Mesenteric fat pad (tissue), 1 donor: ENCODE data around the gene RARS2. TPM values are rescaled to one million over a fixed set of nuclear protein-coding genes. Genes with fewer than 3 reads are reported as not detected.
"Not testable (repeated sequence)": the region's sequence is repeated elsewhere in the genome, so short reads cannot be mapped to it uniquely, and the experiment has no call there.

Experiments
- DNase-seq: peaks from one replicate; pipeline ENCODE4 v3.0.0-alpha.2; 2020; ENCODE audit warnings: low spot score
- long read RNA-seq: library from polyadenylated mRNA; unstranded; transcript quantifications from one replicate; pipeline ENCODE4 v2.0.0, GENCODE V29; 2020
- total RNA-seq: library from RNA; stranded (reverse); fragmentation: NEBNext Ultra II Directional; extraction: Animal tissue kit (Norgen Biotek cat#: 25700); gene quantifications from one replicate; pipeline ENCODE4 v1.2.1, GENCODE V29; 2021
- donor health status: DM: yes; HTN: yes; CAD: no.

Gene RARS2, protein sequence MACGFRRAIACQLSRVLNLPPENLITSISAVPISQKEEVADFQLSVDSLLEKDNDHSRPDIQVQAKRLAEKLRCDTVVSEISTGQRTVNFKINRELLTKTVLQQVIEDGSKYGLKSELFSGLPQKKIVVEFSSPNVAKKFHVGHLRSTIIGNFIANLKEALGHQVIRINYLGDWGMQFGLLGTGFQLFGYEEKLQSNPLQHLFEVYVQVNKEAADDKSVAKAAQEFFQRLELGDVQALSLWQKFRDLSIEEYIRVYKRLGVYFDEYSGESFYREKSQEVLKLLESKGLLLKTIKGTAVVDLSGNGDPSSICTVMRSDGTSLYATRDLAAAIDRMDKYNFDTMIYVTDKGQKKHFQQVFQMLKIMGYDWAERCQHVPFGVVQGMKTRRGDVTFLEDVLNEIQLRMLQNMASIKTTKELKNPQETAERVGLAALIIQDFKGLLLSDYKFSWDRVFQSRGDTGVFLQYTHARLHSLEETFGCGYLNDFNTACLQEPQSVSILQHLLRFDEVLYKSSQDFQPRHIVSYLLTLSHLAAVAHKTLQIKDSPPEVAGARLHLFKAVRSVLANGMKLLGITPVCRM
- 38.5 TPM for total RNA-seq
- long read RNA-seq, transcript RARS2-201 (20 exons, 1,818 nt), result major isoform, 92 of 249 reads
- long read RNA-seq, partial matches to known transcripts, result 12 of 249 reads
- long read RNA-seq, other reads (novel, unspliced or antisense), result 145 of 249 reads

DNA sequence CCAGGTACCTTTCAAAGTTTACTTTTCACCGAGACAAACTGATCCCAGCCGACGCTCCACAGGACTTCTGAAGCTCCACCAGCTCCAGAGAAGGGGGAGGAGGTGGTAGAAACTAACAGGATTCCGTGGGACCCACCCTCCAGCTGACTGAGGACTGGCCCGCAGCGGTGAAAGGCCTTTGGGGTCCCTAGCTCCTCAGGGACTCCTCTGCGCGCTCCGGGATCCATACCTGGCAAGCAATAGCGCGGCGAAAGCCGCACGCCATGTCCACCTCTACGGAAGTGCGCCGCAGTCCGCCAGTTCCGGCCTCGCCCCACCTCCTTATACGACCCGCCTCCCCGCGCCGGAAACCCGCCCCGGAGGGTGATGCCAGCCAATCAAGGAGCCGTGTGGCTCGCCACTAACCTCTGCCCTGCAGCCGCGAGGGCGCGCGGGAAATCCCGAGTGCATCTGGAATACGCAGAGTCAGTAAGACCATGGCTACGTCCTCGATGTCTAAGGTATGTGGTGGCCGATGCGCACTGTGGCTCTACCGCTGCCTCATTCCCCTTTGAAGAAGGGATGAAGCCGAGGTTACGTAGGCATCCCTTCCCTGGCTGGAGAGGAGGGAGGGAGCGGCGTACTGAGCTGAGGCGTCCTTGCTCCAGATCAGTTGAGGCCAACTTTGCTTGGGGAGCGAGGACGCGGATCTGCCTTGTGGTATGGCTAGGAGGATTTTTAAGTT is at the start of gene RARS2, which contains the start of gene ORC3:
TSS of gene RARS2 (minus strand) at position 295 of the 724 bp plus-strand sequence. CDS start at position 265, 30 bp downstream.
TSS of gene ORC3 (plus strand) at position 443 of the 724 bp plus-strand sequence. CDS start at position 477, 34 bp downstream.
- peak; percentile 99 for DNase-seq

DNA sequence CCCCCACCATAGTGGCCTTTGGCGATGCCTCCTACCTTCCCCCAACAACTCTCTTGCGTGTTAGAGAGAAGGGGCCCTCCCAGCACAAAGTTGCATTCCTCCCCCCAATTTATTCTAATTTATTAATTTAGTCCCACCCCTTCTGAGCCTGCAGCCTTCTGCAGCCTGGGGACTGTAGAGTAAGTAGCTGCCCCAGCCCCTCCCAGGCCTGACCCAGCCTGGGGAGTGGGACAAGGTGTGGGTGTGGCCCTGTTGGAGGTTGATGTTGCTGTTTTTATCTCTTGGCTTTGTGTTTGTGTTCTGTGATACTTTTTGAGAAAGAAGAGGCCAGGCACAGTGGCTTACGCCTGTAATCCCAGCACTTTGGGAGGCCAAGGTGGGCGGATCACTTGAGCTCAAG is 49.6 kb upstream of the RARS2 start:
- DNase-seq, result no peak

DNA sequence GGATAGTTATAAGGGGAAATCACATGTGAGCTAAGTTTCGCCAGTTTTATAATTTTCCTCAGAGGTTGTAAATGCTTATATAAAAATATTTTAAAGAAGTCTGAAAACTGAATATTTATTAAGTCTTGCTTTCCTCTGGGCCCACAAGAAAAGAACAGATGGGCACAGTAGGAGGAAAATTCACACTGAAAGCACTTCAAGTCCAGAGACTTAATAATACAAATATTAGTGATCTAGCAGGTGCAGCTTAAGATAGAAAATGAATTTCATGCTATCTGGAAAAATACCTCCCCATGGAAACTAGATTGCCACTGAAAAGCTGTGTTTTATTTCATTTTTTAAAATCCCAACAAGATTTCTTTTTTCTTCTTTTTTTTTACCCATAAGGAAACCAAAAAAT is 47.3 kb upstream of the RARS2 start:
- DNase-seq, result no peak

DNA sequence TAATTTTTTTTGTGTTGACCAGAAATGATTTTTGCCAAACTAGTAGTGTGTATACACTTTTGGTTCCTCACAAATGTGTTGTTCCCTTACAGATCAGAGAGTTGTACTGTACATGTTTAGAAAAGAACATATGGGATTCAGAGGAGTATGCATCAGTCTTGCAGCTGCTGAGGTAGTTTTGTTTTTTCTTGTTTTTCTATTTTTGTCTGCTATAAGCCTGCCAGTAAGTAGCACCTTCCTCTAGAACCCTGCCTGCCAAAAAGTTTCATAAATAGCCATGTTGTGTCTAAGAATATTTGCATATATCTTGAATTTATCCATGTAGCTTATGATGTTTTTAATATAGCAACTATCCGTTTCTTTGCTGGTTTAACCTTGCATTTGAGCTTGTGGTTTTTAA is 46.5 kb upstream of the RARS2 start:
- no peak for DNase-seq

DNA sequence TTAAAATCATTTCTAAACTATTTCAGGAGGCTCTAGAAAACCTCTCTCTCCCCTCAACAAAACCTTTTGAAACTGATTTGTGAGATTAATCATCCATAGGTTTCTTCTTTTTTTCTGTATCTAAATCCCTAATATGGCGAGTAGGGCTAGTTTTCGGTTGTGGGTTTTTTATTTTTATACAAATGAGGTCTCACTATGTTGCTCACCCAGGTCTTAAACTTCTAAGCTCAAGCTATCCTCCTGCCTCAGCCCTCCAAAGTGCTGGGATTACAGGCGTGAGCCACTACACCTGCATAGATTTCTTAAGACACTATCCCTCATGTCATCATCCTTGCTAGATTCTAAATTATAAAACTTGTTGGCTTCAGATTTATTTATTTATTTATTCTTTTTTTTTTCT is 44.1 kb upstream of the RARS2 start:
- no peak for DNase-seq

DNA sequence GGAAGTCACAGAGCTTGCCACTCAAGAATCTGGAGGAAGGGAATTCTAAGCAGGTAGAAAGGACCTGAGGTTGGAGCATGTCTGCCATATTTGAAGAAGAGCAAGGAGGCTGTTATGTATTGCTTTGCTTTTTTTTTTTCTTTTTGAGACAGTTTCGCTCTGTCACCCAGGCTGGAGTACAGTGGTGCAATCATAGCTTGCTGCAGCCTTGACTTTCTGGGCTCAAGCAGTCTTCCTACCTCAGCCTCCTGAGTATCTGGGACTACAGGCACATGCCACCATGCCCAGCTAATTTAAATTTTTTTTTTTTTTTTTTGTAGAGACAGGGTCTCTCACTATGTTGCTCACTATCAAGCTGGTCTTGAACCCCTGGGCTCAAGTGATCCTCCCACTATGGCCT is 41.0 kb upstream of the RARS2 start:
- DNase-seq, result no peak

DNA sequence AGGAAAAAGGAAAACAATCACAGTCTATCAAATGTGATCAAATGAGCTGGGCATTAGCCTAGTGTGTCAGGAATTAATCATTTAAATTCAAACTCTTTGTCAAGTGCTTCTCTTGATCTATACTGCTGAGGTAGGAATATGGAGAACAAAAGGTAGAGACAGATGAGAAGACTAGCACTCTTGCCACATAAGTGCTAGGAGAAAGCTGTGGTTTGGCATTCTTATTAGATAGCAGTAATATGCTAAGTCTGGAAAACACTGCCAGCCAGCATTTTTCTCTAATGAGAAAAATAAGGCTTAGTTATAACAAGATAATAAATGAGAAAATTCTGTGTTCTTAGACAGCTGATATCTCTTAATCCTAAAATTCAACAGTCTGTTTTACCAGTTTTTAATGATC is 39.1 kb upstream of the RARS2 start:
- no peak for DNase-seq

DNA sequence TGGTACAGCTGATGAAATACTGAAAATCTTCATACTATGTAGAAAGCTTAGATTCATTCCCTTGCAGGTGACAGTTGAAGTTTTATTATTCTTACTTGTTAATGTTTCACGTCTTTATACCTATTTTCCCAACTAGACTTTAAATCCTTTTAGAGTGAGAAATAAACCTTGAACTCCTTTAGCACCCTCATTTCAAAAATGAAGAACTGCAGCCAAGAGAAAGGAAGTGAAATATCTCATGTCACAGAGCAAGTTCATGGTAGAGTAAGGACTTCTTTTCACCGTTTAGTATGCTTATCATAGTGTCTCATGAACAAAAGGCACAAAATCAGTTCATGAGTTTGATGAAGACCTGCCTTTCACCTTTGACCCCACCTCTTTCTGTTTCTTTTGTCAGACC is 38.6 kb upstream of the RARS2 start:
- no peak for DNase-seq

DNA sequence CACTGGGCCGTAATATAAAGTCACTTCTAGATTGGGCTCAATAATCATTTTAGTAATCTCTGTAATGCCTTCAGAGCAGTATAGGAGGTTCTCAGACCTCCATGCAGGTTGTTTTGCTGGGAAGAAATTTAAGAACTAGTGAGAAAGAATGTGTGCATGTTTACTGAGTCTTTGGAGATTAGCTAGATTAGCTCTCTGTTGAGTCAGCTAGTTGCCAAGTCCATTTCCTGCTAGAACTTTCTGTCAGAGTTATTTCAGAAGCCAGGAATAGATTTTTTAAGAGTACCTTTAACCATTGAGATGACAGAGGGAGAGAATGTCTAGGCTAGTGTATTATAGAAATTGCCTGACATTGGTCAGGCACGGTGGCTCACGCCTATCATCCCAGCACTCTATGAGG is 33.5 kb upstream of the RARS2 start:
- no peak for DNase-seq

DNA sequence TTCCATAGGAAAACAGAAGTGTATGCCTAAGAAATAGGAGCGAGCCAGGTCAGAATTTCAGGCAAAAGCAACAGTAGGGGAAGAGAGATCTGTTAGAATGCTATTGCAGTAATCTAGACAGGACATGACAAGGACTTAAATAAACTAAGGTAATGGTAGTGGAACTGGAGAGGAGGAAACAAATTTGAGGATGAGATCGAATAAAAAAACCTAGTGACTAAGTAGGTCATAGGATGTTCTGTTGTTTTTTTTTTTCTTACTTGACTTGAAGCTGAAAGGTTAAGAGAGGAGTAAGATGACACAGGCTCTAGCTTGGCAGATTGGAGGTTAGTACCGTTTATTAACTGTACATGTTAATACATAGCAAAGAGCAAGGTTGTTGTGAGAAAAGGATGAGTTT is 28.7 kb upstream of the RARS2 start:
- DNase-seq, result no peak

DNA sequence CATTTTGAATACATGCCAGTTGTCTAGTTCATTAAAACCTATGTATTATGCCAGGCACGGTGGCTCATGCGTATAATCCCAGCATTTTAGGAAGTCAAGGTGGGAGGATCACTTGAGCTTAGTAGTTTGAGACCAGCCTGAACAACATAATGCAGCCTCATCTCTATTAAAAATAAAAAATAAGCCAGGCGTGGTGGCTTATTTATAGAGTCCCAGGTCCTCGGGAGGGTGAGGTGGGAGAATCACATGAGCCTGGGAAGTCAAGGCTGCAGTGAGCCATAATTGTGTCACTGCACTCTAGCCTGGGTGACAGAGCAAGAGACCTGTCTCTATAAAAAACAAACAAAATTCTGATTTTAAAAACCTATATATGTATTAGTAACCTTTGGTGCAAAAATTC is 27.6 kb upstream of the RARS2 start:
- DNase-seq, result no peak

DNA sequence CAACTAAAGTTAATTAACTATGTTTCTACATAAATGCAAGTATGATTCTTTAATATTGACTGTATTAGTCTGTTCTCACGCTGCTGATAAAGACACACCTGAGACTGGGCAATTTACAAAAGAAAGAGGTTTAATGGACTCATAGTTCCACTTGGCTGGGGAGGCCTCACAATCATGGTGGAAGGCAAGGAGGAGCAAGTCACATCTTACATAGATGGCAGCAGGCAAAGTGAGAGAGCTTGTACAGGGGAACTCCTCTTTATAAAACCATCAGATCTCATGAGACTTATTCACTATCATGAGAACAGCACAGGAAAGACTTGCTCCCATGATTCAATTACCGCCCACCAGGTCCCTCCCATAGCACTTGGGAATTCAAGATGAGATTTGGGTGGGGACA is 23.2 kb upstream of the RARS2 start:
- not testable (repeated sequence) for DNase-seq

DNA sequence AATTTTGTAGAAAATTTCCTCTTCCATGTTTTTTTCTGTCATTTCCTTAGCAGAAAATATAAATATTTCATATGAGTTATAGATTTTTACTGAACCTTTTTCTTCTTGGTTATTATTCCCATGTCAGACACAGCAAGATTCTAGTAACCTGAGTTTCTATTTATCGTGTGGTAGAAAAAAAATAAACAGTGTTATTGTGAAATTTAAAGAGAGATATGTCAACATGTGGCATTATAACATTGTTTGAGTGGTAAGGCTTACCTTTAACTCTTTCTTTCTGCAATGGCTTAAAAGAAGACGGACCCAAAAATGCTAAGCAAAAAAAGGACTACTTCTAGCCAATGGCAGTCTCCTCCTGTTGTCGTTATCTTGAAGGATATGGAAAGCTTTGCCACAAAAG is 19.0 kb upstream of the RARS2 start:
- no peak for DNase-seq

DNA sequence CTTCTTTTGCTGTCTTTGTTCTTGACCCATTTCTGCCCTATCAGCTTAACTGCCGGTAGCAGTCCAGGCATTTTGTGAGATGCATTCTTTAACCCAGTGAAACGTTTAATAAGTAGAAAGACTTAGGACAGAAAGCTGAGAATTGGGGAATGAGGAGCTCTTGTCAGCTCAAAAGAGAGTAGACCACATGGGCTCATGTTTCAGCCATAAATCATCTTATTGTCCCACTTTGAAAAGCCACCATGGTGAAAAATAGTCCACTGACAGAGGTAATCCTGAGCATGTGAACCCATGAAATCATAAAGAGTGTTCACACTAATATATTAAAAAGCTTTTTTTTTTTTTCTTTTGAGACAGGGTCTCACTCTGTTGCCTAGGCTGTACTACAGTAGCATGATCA is 16.4 kb upstream of the RARS2 start:
- no peak for DNase-seq

DNA sequence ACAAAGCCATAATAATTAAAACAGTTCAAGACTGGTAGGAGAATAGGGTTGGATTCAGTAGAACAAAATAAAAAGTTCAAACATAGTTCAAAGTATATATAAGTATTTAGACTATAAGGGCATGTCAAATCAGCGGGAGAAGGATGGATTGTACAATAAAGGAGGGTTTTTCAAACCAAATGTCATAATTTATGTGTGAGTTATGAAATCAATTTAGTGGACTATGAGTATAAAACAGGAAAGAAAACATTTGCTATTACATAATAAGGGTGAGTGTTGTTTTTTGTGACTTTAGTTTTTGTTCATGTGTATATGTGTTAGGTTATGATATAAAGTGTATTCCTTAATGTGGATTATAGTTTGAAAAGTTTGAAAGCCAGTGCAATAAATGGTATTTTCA is 10.8 kb upstream of the RARS2 start:
- no peak for DNase-seq

DNA sequence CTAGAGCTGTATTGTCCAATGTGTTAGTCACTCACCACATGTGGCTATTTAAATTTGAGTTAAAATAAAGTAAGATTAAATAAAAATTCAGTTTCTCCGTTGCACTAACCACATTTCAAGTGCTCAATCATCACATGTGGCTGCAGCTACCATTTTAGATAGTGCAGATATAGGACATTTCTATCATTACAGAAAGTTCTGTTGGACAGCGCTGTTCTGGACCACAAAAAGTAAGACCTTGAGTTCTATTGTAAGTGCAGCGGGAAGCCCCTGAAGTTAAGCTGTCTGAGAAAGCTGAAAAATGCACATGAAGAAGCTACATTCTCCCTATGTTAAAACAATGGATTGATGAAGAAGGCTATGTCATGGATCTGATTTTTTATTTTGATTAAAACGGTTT is 1.2 kb upstream of the RARS2 start:
- DNase-seq, result no peak

DNA sequence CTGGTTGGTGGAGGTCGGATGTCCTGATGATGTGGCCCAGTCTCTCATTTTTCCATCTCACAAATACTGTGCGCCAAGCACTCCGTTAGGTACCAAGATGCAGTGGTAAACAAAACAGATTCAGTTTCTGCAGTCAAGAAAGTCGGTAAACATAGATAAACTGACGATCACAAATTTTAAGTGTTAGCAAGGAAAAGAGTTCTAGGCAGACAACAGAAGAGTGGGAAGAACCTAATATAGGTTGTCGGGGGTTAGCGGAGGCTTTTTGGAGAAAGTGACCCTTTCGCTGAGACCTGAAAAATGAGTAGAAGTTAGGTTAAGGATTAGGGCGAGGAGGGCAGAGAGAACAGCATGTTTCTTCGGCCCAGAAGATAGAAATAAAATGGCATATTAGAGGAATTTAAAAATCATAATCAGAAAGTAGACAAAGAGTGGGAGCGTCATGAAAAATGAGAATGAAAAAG is 662 bp upstream of the RARS2 start:
- no peak for DNase-seq

DNA sequence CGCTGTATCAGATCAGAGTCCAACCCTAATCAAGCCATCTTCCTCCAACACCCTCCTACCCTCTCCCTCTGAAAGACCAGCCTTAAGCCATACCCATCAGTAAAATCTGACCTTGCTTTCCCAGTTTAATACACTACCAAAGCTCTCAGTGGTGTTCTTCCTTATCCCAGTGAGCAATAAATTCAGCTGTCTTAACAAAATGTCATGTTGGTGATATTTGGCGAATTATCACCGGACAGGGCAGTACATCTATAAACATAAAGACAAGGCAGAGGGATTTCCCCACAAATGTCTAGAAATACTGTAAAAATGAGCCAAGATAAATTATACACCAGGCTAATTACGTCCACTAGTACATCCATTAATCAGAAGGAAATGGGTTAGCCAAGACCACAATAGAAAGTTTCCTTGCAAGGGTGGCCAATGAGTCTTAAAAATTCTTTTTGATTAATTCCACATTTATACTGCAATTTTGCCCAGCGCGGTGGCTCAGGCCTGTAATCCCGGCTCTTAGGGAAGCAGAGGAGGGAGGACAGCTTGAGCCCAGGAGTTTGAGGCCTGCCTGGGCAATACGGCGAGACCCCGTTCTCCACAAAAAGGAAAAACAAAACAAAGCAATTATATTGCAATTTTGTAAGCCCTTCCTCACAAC is 905 bp downstream of the RARS2 start:
- no peak for DNase-seq

DNA sequence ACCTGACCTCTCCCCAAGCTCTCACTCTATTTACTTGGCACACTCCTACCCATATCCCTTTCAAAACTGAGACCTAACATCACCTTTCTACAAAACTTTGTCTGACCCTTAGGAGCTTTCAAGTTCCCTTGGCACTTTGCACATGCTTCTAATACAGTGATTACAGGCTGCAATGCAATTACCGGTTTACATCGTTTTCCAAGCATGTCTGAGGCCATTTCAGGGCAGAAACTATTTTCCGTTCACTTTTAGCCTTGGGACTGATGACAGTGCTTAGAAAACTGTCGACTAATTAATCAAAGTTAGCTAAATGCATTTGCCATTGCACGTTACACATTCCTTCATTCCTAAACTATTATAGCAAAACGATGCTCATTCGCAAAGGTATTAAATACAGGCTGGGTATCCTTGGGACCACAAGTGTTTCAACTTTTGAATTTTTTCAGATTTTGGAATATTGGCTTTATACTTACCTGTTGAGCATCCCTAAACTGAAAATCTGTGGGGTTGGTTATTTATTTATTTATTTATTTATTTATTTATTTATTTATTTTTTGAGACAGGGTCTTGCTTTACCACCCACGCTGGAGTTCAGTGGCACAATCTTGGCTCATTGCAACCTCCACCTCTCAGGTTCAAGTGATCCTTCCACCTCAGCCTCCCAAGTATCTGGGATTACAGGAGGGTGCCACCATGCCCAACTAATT is 3.3 kb downstream of the RARS2 start:
- no peak for DNase-seq

DNA sequence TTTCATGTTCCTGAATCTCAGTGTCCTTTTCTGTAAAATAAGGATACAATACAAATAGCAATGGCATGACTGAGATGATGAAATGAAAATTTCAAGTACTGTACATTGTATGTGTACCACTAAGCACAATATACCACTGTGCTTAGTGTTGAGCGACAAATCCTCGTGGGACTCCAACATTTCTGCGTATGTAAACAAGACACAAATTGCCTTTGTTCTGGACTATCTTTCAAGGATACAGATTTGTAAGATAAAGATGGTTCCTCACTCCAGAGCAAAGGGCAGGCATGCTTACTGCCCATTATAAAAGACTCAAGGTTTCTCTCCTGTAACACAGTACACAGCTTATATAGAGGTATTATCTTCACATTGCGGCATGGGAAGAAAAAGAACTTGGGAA is 6.0 kb downstream of the RARS2 start:
- no peak for DNase-seq

DNA sequence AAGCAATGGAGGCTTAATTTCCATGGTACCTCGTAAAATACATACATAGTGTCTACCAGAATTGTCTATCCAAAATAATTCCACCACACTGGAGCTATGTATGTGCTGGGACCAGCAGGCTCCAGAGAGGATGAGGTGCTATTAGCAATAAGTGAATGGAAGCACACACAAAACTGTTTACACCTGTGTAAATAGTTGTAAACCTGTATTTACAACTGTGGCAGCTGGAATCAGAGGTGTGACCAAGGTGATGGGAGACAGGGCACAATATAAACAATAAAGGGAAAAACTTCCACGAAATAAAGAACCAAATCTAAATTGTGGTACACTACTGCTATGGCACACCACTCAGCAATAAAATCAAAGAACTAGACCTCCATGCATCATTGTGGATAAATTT is 14.4 kb downstream of the RARS2 start:
- DNase-seq, result no peak
